ENCODE measurements around the gene ZNF532.

Gene ZNF532

DNA sequence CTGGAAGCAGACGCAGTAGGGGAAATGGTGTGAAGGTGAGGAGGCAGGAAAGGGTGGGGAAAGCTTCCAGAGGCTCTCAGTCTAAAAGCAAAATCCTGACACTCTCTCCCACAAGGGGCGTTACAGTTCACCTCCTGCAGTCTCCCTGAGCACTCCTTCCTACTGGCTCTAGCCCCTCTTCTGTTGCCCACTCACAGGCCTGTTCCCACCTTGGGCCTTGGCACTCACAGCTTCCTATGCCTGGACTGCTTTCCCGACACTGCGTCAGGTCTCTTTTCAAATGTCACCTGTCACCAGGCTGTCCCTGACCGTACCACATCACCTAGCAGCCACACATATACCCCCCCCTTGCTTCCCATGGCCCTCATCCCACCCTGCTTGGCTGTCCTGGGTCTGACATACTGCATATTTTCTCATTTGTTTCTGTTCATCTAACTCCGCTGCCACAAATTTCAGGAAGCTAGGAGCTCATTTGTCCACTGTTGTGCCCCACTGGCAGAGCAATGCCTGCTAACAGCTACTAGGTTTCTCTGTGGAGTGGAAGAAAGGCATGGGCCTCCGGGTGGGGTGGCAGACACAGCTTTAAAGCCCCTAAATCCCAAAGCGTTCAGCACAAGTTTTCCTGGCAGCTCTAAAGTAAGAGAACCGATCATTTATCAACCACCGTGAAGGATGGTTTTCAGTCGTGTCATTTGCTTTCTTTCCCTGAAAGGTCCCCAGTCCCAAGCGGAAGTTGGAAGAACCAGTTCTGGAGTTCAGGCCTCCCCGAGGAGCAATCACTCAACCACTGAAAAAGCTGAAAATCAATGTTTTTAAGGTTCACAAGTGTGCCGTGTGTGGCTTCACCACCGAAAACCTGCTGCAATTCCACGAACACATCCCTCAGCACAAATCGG lies 118.8 kb downstream of the ZNF532 start:
- H3K4me3 ChIP-seq (ENCODE audit: low read depth in 1 of 2, low read length in 1 of 2) = no peak overlapping the region
- no peak overlapping the region for H3K27ac ChIP-seq
- H3K9me3 ChIP-seq = no peaks in the 10 kb centered on the region
- no peaks in the 10 kb centered on the region for H3K36me3 ChIP-seq
- TF ChIP-seq, protein P1, sequence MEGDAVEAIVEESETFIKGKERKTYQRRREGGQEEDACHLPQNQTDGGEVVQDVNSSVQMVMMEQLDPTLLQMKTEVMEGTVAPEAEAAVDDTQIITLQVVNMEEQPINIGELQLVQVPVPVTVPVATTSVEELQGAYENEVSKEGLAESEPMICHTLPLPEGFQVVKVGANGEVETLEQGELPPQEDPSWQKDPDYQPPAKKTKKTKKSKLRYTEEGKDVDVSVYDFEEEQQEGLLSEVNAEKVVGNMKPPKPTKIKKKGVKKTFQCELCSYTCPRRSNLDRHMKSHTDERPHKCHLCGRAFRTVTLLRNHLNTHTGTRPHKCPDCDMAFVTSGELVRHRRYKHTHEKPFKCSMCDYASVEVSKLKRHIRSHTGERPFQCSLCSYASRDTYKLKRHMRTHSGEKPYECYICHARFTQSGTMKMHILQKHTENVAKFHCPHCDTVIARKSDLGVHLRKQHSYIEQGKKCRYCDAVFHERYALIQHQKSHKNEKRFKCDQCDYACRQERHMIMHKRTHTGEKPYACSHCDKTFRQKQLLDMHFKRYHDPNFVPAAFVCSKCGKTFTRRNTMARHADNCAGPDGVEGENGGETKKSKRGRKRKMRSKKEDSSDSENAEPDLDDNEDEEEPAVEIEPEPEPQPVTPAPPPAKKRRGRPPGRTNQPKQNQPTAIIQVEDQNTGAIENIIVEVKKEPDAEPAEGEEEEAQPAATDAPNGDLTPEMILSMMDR (IDR thresholded peaks at IDR 0.05) = no peak
- H3K4me1 ChIP-seq (ENCODE audit: control insufficient read depth in 1 of 2, insufficient read depth in 1 of 2, low read depth in 1 of 2, low read length in 1 of 2) = no peaks in the 10 kb centered on the region
- H3K27me3 ChIP-seq = no peaks in the 10 kb centered on the region

DNA sequence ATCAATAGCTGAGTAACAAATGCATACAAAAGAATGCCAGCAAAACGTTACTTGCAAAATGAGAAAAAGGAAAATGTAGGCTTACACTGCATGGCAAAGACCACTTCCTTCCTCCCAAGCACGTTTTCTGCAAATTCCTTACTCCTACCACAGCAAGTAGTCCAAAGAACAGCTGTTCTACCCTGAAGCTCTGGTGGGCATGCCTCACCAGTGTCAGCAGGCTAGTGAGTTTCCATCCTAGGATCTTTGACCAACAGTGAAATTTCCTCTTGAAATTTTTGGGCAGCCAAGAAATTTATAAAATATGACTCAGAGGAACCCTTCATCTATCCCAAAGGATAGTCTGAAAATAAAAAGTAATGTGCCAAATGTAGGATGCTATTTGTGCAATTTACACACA lies 123.9 kb downstream of the ZNF532 start:
- no peaks in the 10 kb centered on the region for H3K9me3 ChIP-seq
- TF ChIP-seq, protein P1 (IDR thresholded peaks at IDR 0.05) = no peak
- no peaks in the 10 kb centered on the region for H3K36me3 ChIP-seq
- no peaks in the 10 kb centered on the region for H3K27me3 ChIP-seq
- no peaks in the 10 kb centered on the region for H3K4me1 ChIP-seq (ENCODE audit: control insufficient read depth in 1 of 2, insufficient read depth in 1 of 2, low read depth in 1 of 2, low read length in 1 of 2)
- no peak overlapping the region for H3K4me3 ChIP-seq (ENCODE audit: low read depth in 1 of 2, low read length in 1 of 2)
- H3K27ac ChIP-seq = no peak overlapping the region

GRCh38 chr18:58989184-58989759 lies 124.6 kb downstream of the ZNF532 start:
- Histone ChIP-seq H3K4me1 (ENCODE audit: control insufficient read depth in 1 of 2, insufficient read depth in 1 of 2, low read depth in 1 of 2, low read length in 1 of 2) (no peaks in the 10 kb centered on the region), H3K27me3 (no peaks in the 10 kb centered on the region), H3K9me3 (no peaks in the 10 kb centered on the region), H3K36me3 (no peaks in the 10 kb centered on the region), H3K27ac (no peak overlapping the region), H3K4me3 (ENCODE audit: low read depth in 1 of 2, low read length in 1 of 2) (no peak overlapping the region)
- TF ChIP-seq, protein P1 (IDR thresholded peaks at IDR 0.05) = no peak

GRCh38 chr18:58990720-58991119 lies 126.0 kb downstream of the ZNF532 start:
- H3K27me3 ChIP-seq = no peaks in the 10 kb centered on the region
- H3K36me3 ChIP-seq = no peaks in the 10 kb centered on the region
- H3K4me1 ChIP-seq (ENCODE audit: control insufficient read depth in 1 of 2, insufficient read depth in 1 of 2, low read depth in 1 of 2, low read length in 1 of 2) = no peaks in the 10 kb centered on the region
- no peak overlapping the region for H3K27ac ChIP-seq
- no peak overlapping the region for H3K4me3 ChIP-seq (ENCODE audit: low read depth in 1 of 2, low read length in 1 of 2)
- H3K9me3 ChIP-seq = no peaks in the 10 kb centered on the region
- TF ChIP-seq, protein P1 (IDR thresholded peaks at IDR 0.05) = no peak

DNA sequence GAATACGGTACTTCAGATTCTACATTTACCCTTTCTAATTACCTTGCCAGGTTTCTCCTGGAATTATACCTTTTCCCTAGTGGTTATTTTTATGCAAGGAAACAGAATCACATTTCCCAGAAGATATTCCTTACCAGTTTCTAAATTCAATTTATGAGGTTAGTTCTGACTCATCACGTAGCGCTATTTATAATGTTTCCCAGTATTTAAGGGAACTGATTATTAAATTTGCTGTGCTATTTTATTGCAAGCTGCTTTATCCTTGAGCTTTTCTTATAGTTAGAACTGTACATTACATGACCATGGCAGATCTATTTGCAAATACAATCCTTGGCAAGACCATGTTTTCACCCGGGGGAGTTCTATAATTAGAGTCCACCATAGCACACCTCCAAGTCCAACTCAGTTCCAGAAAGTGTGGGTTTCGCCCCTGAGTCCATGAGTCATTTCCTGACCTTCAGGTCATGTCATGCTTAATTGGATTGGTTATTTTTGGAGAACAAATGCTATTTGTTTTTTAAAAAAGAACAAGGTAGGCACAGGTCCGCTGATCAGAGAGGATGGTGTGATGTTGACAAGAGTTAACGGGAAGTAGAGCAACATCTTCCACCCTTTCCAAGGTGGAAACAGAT lies 126.6 kb downstream of the ZNF532 start:
- TF ChIP-seq, protein P1 (IDR thresholded peaks at IDR 0.05) = no peak
- Histone ChIP-seq H3K27me3 (no peaks in the 10 kb centered on the region), H3K9me3 (no peaks in the 10 kb centered on the region), H3K36me3 (no peaks in the 10 kb centered on the region), H3K27ac (no peak overlapping the region), H3K4me3 (ENCODE audit: low read depth in 1 of 2, low read length in 1 of 2) (no peak overlapping the region), H3K4me1 (ENCODE audit: control insufficient read depth in 1 of 2, insufficient read depth in 1 of 2, low read depth in 1 of 2, low read length in 1 of 2) (no peaks in the 10 kb centered on the region)

Data from neutrophil (primary cell).